GM23248 (cell line): ENCODE data around the gene SUCNR1. TPM values are rescaled to one million over a fixed set of nuclear protein-coding genes. Genes with fewer than 3 reads are reported as not detected.
A peak's percentile ranks its signal among the peaks of the same experiment; 100 is the strongest.

Experiments
- DNase-seq: peaks from one replicate; pipeline ENCODE4 v3.0.0-alpha.2; 2015
- H2AFZ ChIP-seq: fragments of 200-600 bp; sonication (generic); 2 replicates; pipeline ENCODE4 v1.6.1; 2016; ENCODE audit warnings: antibody characterized with exemption
- H3F3A ChIP-seq: fragments of 200-600 bp; sonication (generic); 2 replicates; pipeline ENCODE4 v1.6.1; 2016; ENCODE audit warnings: mild to moderate bottlenecking, antibody characterized with exemption, mixed run types; ENCODE audit not compliant: insufficient read depth
- H3K27ac ChIP-seq: fragments of 200-600 bp; sonication (generic); 2 replicates; pipeline ENCODE4 v1.5.1; 2016; ENCODE audit warnings: mild to moderate bottlenecking
- H3K27me3 ChIP-seq: fragments of 200-600 bp; sonication (generic); replicated peaks from 2 replicates; pipeline ENCODE4 v1.6.1; 2016; ENCODE audit warnings: mild to moderate bottlenecking; ENCODE audit not compliant: insufficient read depth
- H3K36me3 ChIP-seq: fragments of 200-600 bp; sonication (generic); 2 replicates; pipeline ENCODE4 v1.6.1; 2016; ENCODE audit warnings: low read depth, mild to moderate bottlenecking
- H3K4me1 ChIP-seq: fragments of 200-600 bp; sonication (generic); 2 replicates; pipeline ENCODE4 v1.6.1; 2016; ENCODE audit warnings: mild to moderate bottlenecking; ENCODE audit not compliant: insufficient read depth
- H3K4me2 ChIP-seq: fragments of 200-600 bp; sonication (generic); one replicate; pipeline ENCODE4 v1.6.1; 2016; ENCODE audit warnings: mild to moderate bottlenecking; ENCODE audit not compliant: unreplicated experiment
- H3K4me3 ChIP-seq: fragments of 200-600 bp; sonication (generic); 2 replicates; pipeline ENCODE4 v1.5.1; 2016; ENCODE audit warnings: mild to moderate bottlenecking
- H3K79me2 ChIP-seq: fragments of 200-600 bp; sonication (generic); 2 replicates; pipeline ENCODE4 v1.6.1; 2016; ENCODE audit warnings: mild to moderate bottlenecking; ENCODE audit not compliant: insufficient read depth
- H3K9ac ChIP-seq: fragments of 200-600 bp; sonication (generic); 2 replicates; pipeline ENCODE4 v1.6.1; 2016; ENCODE audit warnings: mild to moderate bottlenecking
- H3K9me2 ChIP-seq: fragments of 200-600 bp; sonication (generic); 2 replicates; pipeline ENCODE4 v1.6.1; 2016; ENCODE audit warnings: mixed run types, mild to moderate bottlenecking, moderate library complexity; ENCODE audit not compliant: insufficient read depth
- H3K9me3 ChIP-seq: fragments of 200-600 bp; sonication (generic); one replicate; pipeline ENCODE4 v1.6.1; 2017; ENCODE audit warnings: low read depth
- H4K20me1 ChIP-seq: fragments of 200-600 bp; sonication (generic); 2 replicates; pipeline ENCODE4 v1.6.0; 2016; ENCODE audit not compliant: insufficient read depth
- EZH2 ChIP-seq: fragments of 200-600 bp; sonication (generic); IDR thresholded peaks from 2 replicates; pipeline ENCODE4 v1.6.1; 2018; ENCODE audit warnings: antibody characterized with exemption, mild to moderate bottlenecking; ENCODE audit not compliant: insufficient read depth, poor library complexity, severe bottlenecking
- EZH2phosphoT487 ChIP-seq: fragments of 200-600 bp; sonication (generic); IDR thresholded peaks from 2 replicates; pipeline ENCODE4 v1.6.1; 2018; ENCODE audit warnings: antibody characterized with exemption, moderate library complexity, mild to moderate bottlenecking, low read depth; ENCODE audit not compliant: insufficient read depth
- WGBS, 2 experiments: methylation state at CpG; one replicate each; pipeline ENCODE4 v1.1.6; 2015 to 2017; ENCODE audit warnings: low lambda C conversion rate in 2 of 2, low coverage in 1 of 2; ENCODE audit errors: missing lambda C conversion rate in 2 of 2; 5-methylcytosine and 5-hydroxymethylcytosine counted together
- in situ Hi-C: fragments of 300-500 bp; cut with MboI; formaldehyde crosslinking; loops from 2 replicates; pipeline ENCODE4 v1.15.0; 2020
- polyA plus RNA-seq: library from polyadenylated mRNA; unstranded; fragments of >200 nt; fragmentation: Nextera tagmentation; extraction: Ambion mirVana; gene quantifications from 2 replicates; pipeline ENCODE4 v1.2.1, GENCODE V29; 2016
- total RNA-seq: library from RNA; depleted of rRNA; stranded (reverse); fragments of >200 nt; shearing (Covaris generic); gene quantifications from 2 replicates; pipeline ENCODE4 v1.2.3, GENCODE V29; 2014

Gene SUCNR1
- total and polyA plus RNA-seq, 2 experiments from 2014 or later = not detected

GRCh38 chr3:151919030-151919328, 45.5 kb downstream of the SUCNR1 start:
- Histone ChIP-seq H4K20me1 (no peaks in the 10 kb centered on the region), H3F3A (peaks cover 9% of the 10 kb centered on the region), H3K4me3 (no peak overlapping the region), H3K79me2 (no peaks in the 10 kb centered on the region), H3K27ac (no peak overlapping the region), H3K9ac (no peak overlapping the region), H3K9me2 (no peaks in the 10 kb centered on the region), H3K4me2 (no peak overlapping the region), H3K27me3 (no peaks in the 10 kb centered on the region), H3K4me1 (peaks cover 16% of the 10 kb centered on the region), H3K9me3 (no peaks in the 10 kb centered on the region), H3K36me3 (no peaks in the 10 kb centered on the region), H2AFZ (no peak overlapping the region)
- in situ Hi-C loops = loop anchor here (5.0 to 10.0 kb wide), 3 partner anchors 257 to 624 kb away; no protein-coding TSS in a partner anchor
- TF ChIP-seq EZH2 = no peak
- TF ChIP-seq EZH2phosphoT487 = no peak
- DNase-seq = no peak
- 62 to 66% methylated on average over 2 of the region's 2 CpGs for WGBS, 2 experiments

- no peak overlapping the region for H3K27ac ChIP-seq
- no peak overlapping the region for H3K4me3 ChIP-seq
- no peaks in the 10 kb centered on the region for H4K20me1 ChIP-seq
- TF ChIP-seq EZH2 = no peak
- TF ChIP-seq EZH2phosphoT487 = no peak
- H3K27me3 ChIP-seq = no peaks in the 10 kb centered on the region
- in situ Hi-C loops = loop anchor here (5.0 to 10.0 kb wide), 3 partner anchors 257 to 625 kb away; no protein-coding TSS in a partner anchor
- no peaks in the 10 kb centered on the region for H3K36me3 ChIP-seq
- H3K9me2 ChIP-seq = no peaks in the 10 kb centered on the region
- peaks cover 21% of the 10 kb centered on the region for H3K4me1 ChIP-seq
- no peaks in the 10 kb centered on the region for H3K79me2 ChIP-seq
- 73 to 74% methylated on average over 3 of the region's 3 CpGs for WGBS, 2 experiments
- peaks cover 13% of the 10 kb centered on the region for H3F3A ChIP-seq
- H3K4me2 ChIP-seq = no peak overlapping the region
- H3K9me3 ChIP-seq = no peaks in the 10 kb centered on the region
- H3K9ac ChIP-seq = no peak overlapping the region
- no peak overlapping the region for H2AFZ ChIP-seq
- no peak for DNase-seq
Observed at GRCh38 chr3:151919446-151919845, 46.0 kb downstream of the SUCNR1 start.

- DNase-seq = peak; percentile 58
- Histone ChIP-seq H3K27me3 (no peaks in the 10 kb centered on the region), H3K9me3 (no peaks in the 10 kb centered on the region), H3K27ac (peak overlapping the region; percentile 47), H3K79me2 (no peaks in the 10 kb centered on the region), H4K20me1 (no peaks in the 10 kb centered on the region), H3F3A (peaks cover 44% of the 10 kb centered on the region), H3K4me3 (peak overlapping the region; percentile 1; the same call in 1 of the 2 replicates), H3K9me2 (no peaks in the 10 kb centered on the region), H3K9ac (peak overlapping the region; percentile 12; the same call in 1 of the 2 replicates), H3K4me1 (peaks cover 47% of the 10 kb centered on the region), H3K36me3 (no peaks in the 10 kb centered on the region), H3K4me2 (peak overlapping the region; percentile 77), H2AFZ (no peak overlapping the region)
- WGBS, 2 experiments = 0 to 6% methylated on average over 1 of the region's 1 CpG
- in situ Hi-C loops = no loop called here
- no peak for TF ChIP-seq EZH2
Observed at GRCh38 chr3:151923901-151924300, 50.5 kb downstream of the SUCNR1 start.

- no peak overlapping the region for H3K27ac ChIP-seq
- no peaks in the 10 kb centered on the region for H3K27me3 ChIP-seq
- peak overlapping the region; percentile 77 for H3K4me2 ChIP-seq
- H3K4me1 ChIP-seq = peaks cover 47% of the 10 kb centered on the region
- in situ Hi-C loops = no loop called here
- no peaks in the 10 kb centered on the region for H4K20me1 ChIP-seq
- H3K9ac ChIP-seq = no peak overlapping the region
- no peaks in the 10 kb centered on the region for H3K9me2 ChIP-seq
- H3K79me2 ChIP-seq = no peaks in the 10 kb centered on the region
- H3K36me3 ChIP-seq = no peaks in the 10 kb centered on the region
- H2AFZ ChIP-seq = 0 out of 2 replicates have a peak overlapping the region, but pooled peaks have one; percentile 6
- no peak for DNase-seq
- no peak overlapping the region for H3K4me3 ChIP-seq
- H3K9me3 ChIP-seq = no peaks in the 10 kb centered on the region
- H3F3A ChIP-seq = peaks cover 44% of the 10 kb centered on the region
- WGBS, 2 experiments = 65 to 69% methylated on average over 3 of the region's 3 CpGs
- no peak for TF ChIP-seq EZH2phosphoT487
- no peak for TF ChIP-seq EZH2
Observed at GRCh38 chr3:151924753-151925152, 51.3 kb downstream of the SUCNR1 start.

- TF ChIP-seq EZH2phosphoT487 = no peak
- TF ChIP-seq EZH2 = no peak
- Histone ChIP-seq H3K9me3 (no peaks in the 10 kb centered on the region), H3F3A (peaks cover 44% of the 10 kb centered on the region), H3K4me2 (peak overlapping the region; percentile 75), H3K4me1 (peaks cover 47% of the 10 kb centered on the region), H2AFZ (no peak overlapping the region), H3K9ac (no peak overlapping the region), H3K9me2 (no peaks in the 10 kb centered on the region), H3K79me2 (no peaks in the 10 kb centered on the region), H3K36me3 (no peaks in the 10 kb centered on the region), H3K4me3 (no peak overlapping the region), H4K20me1 (no peaks in the 10 kb centered on the region), H3K27me3 (no peaks in the 10 kb centered on the region), H3K27ac (peak overlapping the region; percentile 64; the same call in 1 of the 2 replicates)
- WGBS, 2 experiments = 71 to 81% methylated on average over 4 of the region's 4 CpGs
- no peak for DNase-seq
- in situ Hi-C loops = no loop called here
Observed at GRCh38 chr3:151925419-151925818, 52.0 kb downstream of the SUCNR1 start.
